HepG2 (cell line): Measurements from ENCODE around the gene STIMATE. TPM values are rescaled to one million over a fixed set of nuclear protein-coding genes. Genes with fewer than 3 reads are reported as not detected.
A peak's percentile ranks its signal among the peaks of the same experiment; 100 is the strongest.

Experiments
- ARNT2 ChIP-seq: sonication (generic); formaldehyde crosslinking; IDR thresholded peaks from 2 replicates; pipeline ENCODE4 v1.8.0; 2022; ENCODE audit warnings: mild to moderate bottlenecking, low read depth, missing genetic modification reagents, moderate library complexity
- FOXM1 ChIP-seq: sonication (generic); formaldehyde crosslinking; IDR thresholded peaks from 2 replicates; pipeline ENCODE4 v1.5.0; 2020; ENCODE audit warnings: missing genetic modification reagents
- HNRNPLL ChIP-seq: fragments of 200-400 bp; formaldehyde crosslinking; IDR thresholded peaks from 2 replicates; pipeline ENCODE4 v1.6.1; 2017; ENCODE audit warnings: mild to moderate bottlenecking, low read depth, low read length; ENCODE audit not compliant: poor library complexity, severe bottlenecking
- IRF9 ChIP-seq: sonication (generic); formaldehyde crosslinking; IDR thresholded peaks from 2 replicates; pipeline ENCODE4 v1.8.0; 2022; ENCODE audit warnings: missing genetic modification reagents, mild to moderate bottlenecking, borderline replicate concordance
- MAFG ChIP-seq: sonication (generic); formaldehyde crosslinking; IDR thresholded peaks from 2 replicates; pipeline ENCODE4 v1.5.1; 2020; ENCODE audit warnings: mild to moderate bottlenecking, missing genetic modification reagents
- MXI1 ChIP-seq: IDR thresholded peaks from 3 replicates; pipeline ENCODE4 v1.6.1; 2012; ENCODE audit warnings: low read depth, low read length, inconsistent platforms, borderline replicate concordance
- NFYB ChIP-seq: sonication (generic); formaldehyde crosslinking; IDR thresholded peaks from 2 replicates; pipeline ENCODE4 v1.4.0; 2020; ENCODE audit warnings: missing genetic modification reagents
- POLR2A ChIP-seq, 2 experiments: IDR thresholded peaks; 2 replicates each; pipeline ENCODE4 v1.6.1; 2011; ENCODE audit warnings: low read depth in 2 of 2, low read length in 2 of 2, mild to moderate bottlenecking in 1 of 2, moderate library complexity in 1 of 2; ENCODE audit not compliant: insufficient read depth in 1 of 2
- SRSF9 ChIP-seq: fragments of 200-400 bp; formaldehyde crosslinking; IDR thresholded peaks from 2 replicates; pipeline ENCODE4 v1.6.1; 2018; ENCODE audit warnings: borderline replicate concordance, mild to moderate bottlenecking, low read depth, low read length; ENCODE audit not compliant: insufficient read depth, poor library complexity, severe bottlenecking
- TOE1 ChIP-seq: sonication (generic); formaldehyde crosslinking; IDR thresholded peaks from 2 replicates; pipeline ENCODE4 v1.4.0; 2020; ENCODE audit warnings: mild to moderate bottlenecking, missing genetic modification reagents
- YY1 ChIP-seq: IDR thresholded peaks from 2 replicates; pipeline ENCODE4 v1.6.1; 2011; ENCODE audit warnings: low read length, low read depth, moderate library complexity, mild to moderate bottlenecking; ENCODE audit not compliant: insufficient read depth, insufficient replicate concordance
- ZNF121 ChIP-seq: sonication (generic); formaldehyde crosslinking; IDR thresholded peaks from 2 replicates; pipeline ENCODE4 v1.5.0; 2020; ENCODE audit warnings: mild to moderate bottlenecking, missing genetic modification reagents
- ZNF572 ChIP-seq: sonication (generic); formaldehyde crosslinking; IDR thresholded peaks from 2 replicates; pipeline ENCODE4 v1.5.1; 2020; ENCODE audit warnings: mild to moderate bottlenecking, missing genetic modification reagents
- ZSCAN21 ChIP-seq: sonication (generic); formaldehyde crosslinking; IDR thresholded peaks from 2 replicates; pipeline ENCODE4 v1.8.0; 2022; ENCODE audit warnings: mild to moderate bottlenecking, missing genetic modification reagents, moderate library complexity, borderline replicate concordance
- polyA plus RNA-seq, 8 experiments: library from polyadenylated mRNA; depleted of rRNA in 3 of 8; stranded (reverse) in 7 of 8; unstranded in 1 of 8; fragments of >200 nt; fragmentation: Illumina TruSeq in 4 of 8; extraction: Trizol in 4 of 8; gene quantifications; 2 replicates each; pipeline versions ENCODE4 v1.2.1 to v1.2.3, GENCODE V29; 2011 to 2016; ENCODE audit warnings: low read depth in 4 of 8, missing spikeins in 1 of 8, mixed read lengths in 1 of 8; ENCODE audit not compliant: insufficient read depth in 1 of 8
- total RNA-seq, 5 experiments: library from RNA; depleted of rRNA; stranded (reverse); fragments of >200 nt; fragmentation: Illumina TruSeq; extraction: Trizol; gene quantifications; 2 replicates each; pipeline ENCODE4 v1.2.3, GENCODE V29; 2016; ENCODE audit warnings: low read depth in 1 of 5
- TF ChIP-seq, protein P1 (sequence below): sonication (generic); formaldehyde crosslinking; IDR thresholded peaks from 2 replicates; pipeline ENCODE4 v1.5.1; 2020; ENCODE audit warnings: mild to moderate bottlenecking, missing genetic modification reagents, moderate library complexity
- TF ChIP-seq, protein P2 (sequence below): sonication (generic); formaldehyde crosslinking; IDR thresholded peaks from 2 replicates; pipeline ENCODE4 v1.5.1; 2020; ENCODE audit warnings: missing genetic modification reagents, mild to moderate bottlenecking, borderline replicate concordance
- TF ChIP-seq, protein P3 (sequence below): sonication (generic); formaldehyde crosslinking; IDR thresholded peaks from 2 replicates; pipeline ENCODE4 v1.4.0; 2020; ENCODE audit warnings: missing genetic modification reagents

Gene STIMATE
- total and polyA plus RNA-seq, 2 of the 13 experiments (the other 11 are each of a cell fraction or from before 2014, with no cell fraction given), result 5.7 to 11.7 TPM

DNA sequence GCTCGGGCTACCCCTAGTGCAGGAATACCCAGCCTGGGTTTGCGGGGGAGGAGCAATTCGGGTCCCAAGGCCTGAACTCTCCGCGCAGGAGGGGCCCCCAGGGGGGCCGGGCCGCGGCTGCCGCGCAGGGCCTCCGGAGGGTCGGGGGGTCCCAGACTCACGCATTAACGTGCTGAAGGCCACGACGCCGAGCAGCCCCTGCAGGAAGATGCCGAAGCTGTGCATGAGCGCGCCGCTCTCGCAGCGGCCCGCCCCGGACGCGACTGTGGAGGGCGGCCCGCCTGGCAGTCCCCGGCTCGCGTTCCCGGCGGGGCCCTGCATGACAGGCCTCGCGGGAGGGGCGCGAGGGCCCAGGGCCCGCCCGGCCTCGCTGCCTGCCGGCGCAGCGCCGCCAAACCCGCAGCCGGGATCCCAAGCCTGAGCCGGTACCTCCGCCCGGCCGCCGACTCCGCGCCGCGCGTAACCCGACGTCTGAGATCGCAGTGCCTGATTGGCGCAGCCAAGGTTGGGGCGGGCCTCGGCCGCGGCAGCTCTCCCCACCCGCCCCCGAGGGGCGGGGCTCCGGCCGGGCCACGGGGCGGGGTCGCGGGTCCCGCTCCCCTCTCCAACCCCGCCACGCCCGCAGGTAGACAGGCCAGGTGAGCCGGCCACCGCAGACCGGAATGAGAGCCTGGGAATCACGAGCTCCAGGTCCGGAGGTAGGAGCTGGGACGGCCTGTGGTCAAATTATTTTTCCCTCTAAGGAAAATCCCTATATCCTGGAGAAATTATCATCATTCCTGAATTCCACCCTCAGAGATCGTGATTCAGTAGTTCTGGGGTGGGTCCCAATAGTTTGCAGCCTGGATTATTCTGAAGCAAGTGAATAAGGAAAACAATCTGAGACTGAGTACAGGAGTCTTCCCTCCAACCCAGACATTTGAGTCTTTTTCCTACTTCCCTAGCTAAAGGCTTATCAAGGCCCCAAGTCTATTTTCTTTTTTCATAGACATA is at the start of gene STIMATE (continued):
- TF ChIP-seq, protein P1, sequence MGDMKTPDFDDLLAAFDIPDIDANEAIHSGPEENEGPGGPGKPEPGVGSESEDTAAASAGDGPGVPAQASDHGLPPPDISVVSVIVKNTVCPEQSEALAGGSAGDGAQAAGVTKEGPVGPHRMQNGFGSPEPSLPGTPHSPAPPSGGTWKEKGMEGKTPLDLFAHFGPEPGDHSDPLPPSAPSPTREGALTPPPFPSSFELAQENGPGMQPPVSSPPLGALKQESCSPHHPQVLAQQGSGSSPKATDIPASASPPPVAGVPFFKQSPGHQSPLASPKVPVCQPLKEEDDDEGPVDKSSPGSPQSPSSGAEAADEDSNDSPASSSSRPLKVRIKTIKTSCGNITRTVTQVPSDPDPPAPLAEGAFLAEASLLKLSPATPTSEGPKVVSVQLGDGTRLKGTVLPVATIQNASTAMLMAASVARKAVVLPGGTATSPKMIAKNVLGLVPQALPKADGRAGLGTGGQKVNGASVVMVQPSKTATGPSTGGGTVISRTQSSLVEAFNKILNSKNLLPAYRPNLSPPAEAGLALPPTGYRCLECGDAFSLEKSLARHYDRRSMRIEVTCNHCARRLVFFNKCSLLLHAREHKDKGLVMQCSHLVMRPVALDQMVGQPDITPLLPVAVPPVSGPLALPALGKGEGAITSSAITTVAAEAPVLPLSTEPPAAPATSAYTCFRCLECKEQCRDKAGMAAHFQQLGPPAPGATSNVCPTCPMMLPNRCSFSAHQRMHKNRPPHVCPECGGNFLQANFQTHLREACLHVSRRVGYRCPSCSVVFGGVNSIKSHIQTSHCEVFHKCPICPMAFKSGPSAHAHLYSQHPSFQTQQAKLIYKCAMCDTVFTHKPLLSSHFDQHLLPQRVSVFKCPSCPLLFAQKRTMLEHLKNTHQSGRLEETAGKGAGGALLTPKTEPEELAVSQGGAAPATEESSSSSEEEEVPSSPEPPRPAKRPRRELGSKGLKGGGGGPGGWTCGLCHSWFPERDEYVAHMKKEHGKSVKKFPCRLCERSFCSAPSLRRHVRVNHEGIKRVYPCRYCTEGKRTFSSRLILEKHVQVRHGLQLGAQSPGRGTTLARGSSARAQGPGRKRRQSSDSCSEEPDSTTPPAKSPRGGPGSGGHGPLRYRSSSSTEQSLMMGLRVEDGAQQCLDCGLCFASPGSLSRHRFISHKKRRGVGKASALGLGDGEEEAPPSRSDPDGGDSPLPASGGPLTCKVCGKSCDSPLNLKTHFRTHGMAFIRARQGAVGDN, result peak; percentile 52; the same call in 1 of the 2 replicates
- TF ChIP-seq IRF9 (CRISPR knock-in tag), result peak; percentile 49; the same call in 1 of the 2 replicates
- TF ChIP-seq SRSF9, result no peak
- TF ChIP-seq MXI1, result peak; percentile 54; the same call in 1 of the 3 replicates
- no peak for TF ChIP-seq MAFG (CRISPR knock-in tag)
- no peak for TF ChIP-seq ZNF121
- TF ChIP-seq, protein P2, sequence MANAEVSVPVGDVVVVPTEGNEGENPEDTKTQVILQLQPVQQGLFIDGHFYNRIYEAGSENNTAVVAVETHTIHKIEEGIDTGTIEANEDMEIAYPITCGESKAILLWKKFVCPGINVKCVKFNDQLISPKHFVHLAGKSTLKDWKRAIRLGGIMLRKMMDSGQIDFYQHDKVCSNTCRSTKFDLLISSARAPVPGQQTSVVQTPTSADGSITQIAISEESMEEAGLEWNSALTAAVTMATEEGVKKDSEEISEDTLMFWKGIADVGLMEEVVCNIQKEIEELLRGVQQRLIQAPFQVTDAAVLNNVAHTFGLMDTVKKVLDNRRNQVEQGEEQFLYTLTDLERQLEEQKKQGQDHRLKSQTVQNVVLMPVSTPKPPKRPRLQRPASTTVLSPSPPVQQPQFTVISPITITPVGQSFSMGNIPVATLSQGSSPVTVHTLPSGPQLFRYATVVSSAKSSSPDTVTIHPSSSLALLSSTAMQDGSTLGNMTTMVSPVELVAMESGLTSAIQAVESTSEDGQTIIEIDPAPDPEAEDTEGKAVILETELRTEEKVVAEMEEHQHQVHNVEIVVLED, result peak; percentile 80
- TF ChIP-seq POLR2A (IDR thresholded peaks at IDR 0.05; ENCODE audit: insufficient read depth in 1 of 2, low read depth in 2 of 2, low read length in 2 of 2), result peak in 1 of 2 experiments; percentile 66; a peak in 2 of 4 replicates
- 0 out of 2 replicates have a peak, but pooled peaks have one; percentile 30 for TF ChIP-seq ARNT2 (CRISPR knock-in tag)
- no peak for TF ChIP-seq ZNF572 (CRISPR knock-in tag)
- TF ChIP-seq HNRNPLL, result peak; percentile 93
- TF ChIP-seq, protein P3, sequence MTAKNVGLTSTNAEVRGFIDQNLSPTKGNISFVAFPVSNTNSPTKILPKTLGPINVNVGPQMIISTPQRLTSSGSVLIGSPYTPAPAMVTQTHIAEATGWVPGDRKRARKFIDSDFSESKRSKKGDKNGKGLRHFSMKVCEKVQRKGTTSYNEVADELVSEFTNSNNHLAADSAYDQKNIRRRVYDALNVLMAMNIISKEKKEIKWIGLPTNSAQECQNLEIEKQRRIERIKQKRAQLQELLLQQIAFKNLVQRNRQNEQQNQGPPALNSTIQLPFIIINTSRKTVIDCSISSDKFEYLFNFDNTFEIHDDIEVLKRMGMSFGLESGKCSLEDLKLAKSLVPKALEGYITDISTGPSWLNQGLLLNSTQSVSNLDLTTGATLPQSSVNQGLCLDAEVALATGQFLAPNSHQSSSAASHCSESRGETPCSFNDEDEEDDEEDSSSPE (CRISPR knock-in tag), result peak; percentile 49; the same call in 1 of the 2 replicates
- TF ChIP-seq NFYB (CRISPR knock-in tag), result peak; percentile 59
- TF ChIP-seq TOE1 (CRISPR knock-in tag), result no peak
- TF ChIP-seq ZSCAN21 (CRISPR knock-in tag), result peak; percentile 46; the same call in 1 of the 2 replicates
- peak; percentile 26 for TF ChIP-seq YY1
- TF ChIP-seq FOXM1, result no peak
